Neural cell (in vitro differentiated cells): Measurements from ENCODE around the gene OXLD1. TPM values are rescaled to one million over a fixed set of nuclear protein-coding genes. Genes with fewer than 3 reads are reported as not detected.

Experiments used
- H2AFZ ChIP-seq: fragments of 200-600, 300-800 bp; sonication (generic), shearing (Covaris generic); 2 replicates; pipeline ENCODE4 v1.6.0; 2014; ENCODE audit warnings: low read depth, mild to moderate bottlenecking, antibody characterized with exemption, low read length, moderate library complexity
- H3F3A ChIP-seq: fragments of 200-600 bp; shearing (Covaris generic); 2 replicates; pipeline ENCODE4 v1.6.1; 2016; ENCODE audit warnings: mild to moderate bottlenecking, moderate library complexity, mixed read lengths, antibody characterized with exemption, low read length; ENCODE audit not compliant: insufficient read depth, poor library complexity, severe bottlenecking
- H3K27ac ChIP-seq: fragments of 200-600, 300-800 bp; sonication (generic), shearing (Covaris generic); 2 replicates; pipeline ENCODE4 v1.5.1; 2014; ENCODE audit warnings: mild to moderate bottlenecking, low read length, moderate library complexity
- H3K27me3 ChIP-seq: fragments of 300-800, 200-600 bp; sonication (generic), shearing (Covaris generic); 2 replicates; pipeline ENCODE4 v1.6.0; 2014; ENCODE audit warnings: mild to moderate bottlenecking, low read depth, low read length, moderate library complexity; ENCODE audit not compliant: insufficient read depth
- H3K36me3 ChIP-seq: fragments of 300-800, 200-600 bp; sonication (generic), shearing (Covaris generic); 2 replicates; pipeline ENCODE4 v1.5.1; 2014; ENCODE audit warnings: mild to moderate bottlenecking, antibody characterized with exemption, low read length, moderate library complexity; ENCODE audit not compliant: insufficient read depth
- H3K4me2 ChIP-seq: fragments of 300-800, 200-600 bp; sonication (generic), shearing (Covaris generic); 2 replicates; pipeline ENCODE4 v1.6.0; 2014; ENCODE audit warnings: mild to moderate bottlenecking, low read length
- H3K4me3 ChIP-seq: fragments of 300-800, 200-600 bp; sonication (generic), shearing (Covaris generic); 2 replicates; pipeline ENCODE4 v1.5.1; 2014; ENCODE audit warnings: mild to moderate bottlenecking, low read length, moderate library complexity
- H3K79me2 ChIP-seq: fragments of 200-600 bp; shearing (Covaris generic); replicated peaks from 2 replicates; pipeline ENCODE4 v1.6.0; 2014; ENCODE audit warnings: mild to moderate bottlenecking, low read length, moderate library complexity; ENCODE audit not compliant: insufficient read depth
- H3K9ac ChIP-seq: fragments of 300-800, 200-600 bp; sonication (generic), shearing (Covaris generic); 2 replicates; pipeline ENCODE4 v1.6.1; 2016; ENCODE audit warnings: mild to moderate bottlenecking, low read length, mixed read lengths
- H3K9me2 ChIP-seq: fragments of 200-600 bp; shearing (Covaris generic); 2 replicates; pipeline ENCODE4 v1.6.1; 2016; ENCODE audit warnings: mild to moderate bottlenecking, low read length, mixed read lengths; ENCODE audit not compliant: insufficient read depth
- H3K9me3 ChIP-seq: fragments of 200-600, 300-800 bp; sonication (generic), shearing (Covaris generic); 2 replicates; pipeline ENCODE4 v1.6.1; 2016; ENCODE audit warnings: mild to moderate bottlenecking, mixed run types, low read length, moderate library complexity, mixed read lengths
- H4K20me1 ChIP-seq: fragments of 200-600 bp; shearing (Covaris generic); 2 replicates; pipeline ENCODE4 v1.6.1; 2016; ENCODE audit warnings: mild to moderate bottlenecking, mixed run types; ENCODE audit not compliant: insufficient read depth
- CTCF ChIP-seq: fragments of 450-650 bp; IDR thresholded peaks from 2 replicates; pipeline ENCODE4 v1.5.1; 2014; ENCODE audit warnings: antibody characterized with exemption, mild to moderate bottlenecking, moderate library complexity; ENCODE audit not compliant: poor library complexity, severe bottlenecking
- EZH2 ChIP-seq: fragments of 200-600, 300-800 bp; shearing (Covaris generic), sonication (generic); IDR thresholded peaks from 2 replicates; pipeline ENCODE4 v1.6.1; 2014; ENCODE audit warnings: antibody characterized with exemption, low read length, borderline replicate concordance, mild to moderate bottlenecking; ENCODE audit not compliant: insufficient read depth, poor library complexity, severe bottlenecking
- MXI1 ChIP-seq: fragments of 450-650 bp; conservative IDR thresholded peaks from 2 replicates; pipeline ENCODE4 v1.6.1; 2014; ENCODE audit warnings: antibody characterized with exemption, mild to moderate bottlenecking; ENCODE audit not compliant: poor library complexity, severe bottlenecking
- RAD21 ChIP-seq: fragments of 450-650 bp; conservative IDR thresholded peaks from 2 replicates; pipeline ENCODE4 v1.6.1; 2014; ENCODE audit warnings: antibody characterized with exemption, mild to moderate bottlenecking, moderate library complexity
- REST ChIP-seq: IDR thresholded peaks from 2 replicates; pipeline ENCODE4 v1.6.1; 2012; ENCODE audit warnings: borderline replicate concordance
- TAF1 ChIP-seq: IDR thresholded peaks from 2 replicates; pipeline ENCODE4 v1.6.1; 2012; ENCODE audit warnings: low read depth
- polyA plus RNA-seq: library from polyadenylated mRNA; depleted of rRNA; stranded (reverse); fragments of >200 nt; gene quantifications from 2 replicates; pipeline ENCODE4 v1.2.3, GENCODE V29; 2014

Gene OXLD1
- polyA plus RNA-seq, 1 donor from 2014 or later: 61.0 TPM

DNA sequence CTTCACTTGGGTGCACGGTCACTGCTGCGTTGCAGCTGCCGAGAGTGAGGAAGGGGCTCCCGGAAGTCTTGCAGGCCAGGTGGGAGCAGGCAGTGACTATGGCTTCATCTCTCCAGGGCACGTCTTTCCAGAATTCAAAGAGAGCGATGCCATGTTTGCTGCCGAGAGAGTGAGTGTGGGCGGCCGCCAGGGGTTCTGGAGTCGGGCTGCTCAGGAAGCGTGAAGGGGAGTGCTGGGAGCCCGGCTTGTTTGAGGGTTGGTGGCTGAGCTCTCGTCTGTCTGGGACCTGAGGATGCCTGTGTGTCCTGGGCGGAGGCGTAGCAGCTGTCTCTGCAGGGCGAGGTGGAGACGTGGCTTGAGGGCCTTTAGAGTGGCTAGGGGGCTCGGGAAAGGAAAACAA is 23.7 kb upstream of the OXLD1 start:
- Histone ChIP-seq H3F3A (no peaks in the 10 kb centered on the region), H4K20me1 (peaks cover 3% of the 10 kb centered on the region), H3K27ac (no peak overlapping the region), H3K9me2 (no peaks in the 10 kb centered on the region), H3K4me3 (no peak overlapping the region), H2AFZ (no peak overlapping the region), H3K9me3 (no peaks in the 10 kb centered on the region), H3K79me2 (peaks cover 5% of the 10 kb centered on the region), H3K36me3 (no peaks in the 10 kb centered on the region), H3K27me3 (no peaks in the 10 kb centered on the region), H3K9ac (no peak overlapping the region), H3K4me2 (no peak overlapping the region)
- TF ChIP-seq RAD21: no peak
- TF ChIP-seq TAF1: no peak
- TF ChIP-seq REST: no peak
- TF ChIP-seq MXI1: no peak
- TF ChIP-seq CTCF: no peak
- TF ChIP-seq EZH2: no peak

DNA sequence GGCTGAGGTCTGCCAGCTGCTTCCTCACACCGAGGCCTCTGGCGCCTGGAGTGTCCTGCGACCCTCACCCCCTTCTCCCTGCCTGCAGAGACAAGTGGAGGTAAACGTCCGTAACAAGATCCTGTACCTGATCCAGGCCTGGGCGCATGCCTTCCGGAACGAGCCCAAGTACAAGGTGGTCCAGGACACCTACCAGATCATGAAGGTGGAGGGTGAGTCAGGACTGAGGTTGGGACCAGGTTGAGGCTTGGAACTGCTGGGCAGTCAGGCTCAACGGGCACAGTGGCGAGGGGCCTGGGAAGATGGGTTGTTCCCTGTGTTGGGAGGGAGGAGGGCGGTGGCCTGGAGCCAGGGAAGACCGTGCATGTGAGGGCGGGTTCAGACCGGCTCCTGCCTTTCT is 22.2 kb upstream of the OXLD1 start:
- Histone ChIP-seq H3K27me3 (no peaks in the 10 kb centered on the region), H3F3A (no peaks in the 10 kb centered on the region), H3K4me2 (no peak overlapping the region), H3K36me3 (no peaks in the 10 kb centered on the region), H3K4me3 (no peak overlapping the region), H3K79me2 (peaks cover 17% of the 10 kb centered on the region), H3K9me2 (no peaks in the 10 kb centered on the region), H3K27ac (no peak overlapping the region), H4K20me1 (peaks cover 7% of the 10 kb centered on the region), H3K9me3 (no peaks in the 10 kb centered on the region), H2AFZ (no peak overlapping the region), H3K9ac (no peak overlapping the region)
- TF ChIP-seq CTCF: no peak
